GM12801 (cell line): ENCODE data around the gene C11orf98.

Experiments
- CTCF ChIP-seq: IDR thresholded peaks from one replicate; pipeline ENCODE4 v1.5.1; 2011; ENCODE audit warnings: control low read depth; ENCODE audit not compliant: insufficient read length; ENCODE audit errors: extremely low read depth

Gene C11orf98

DNA sequence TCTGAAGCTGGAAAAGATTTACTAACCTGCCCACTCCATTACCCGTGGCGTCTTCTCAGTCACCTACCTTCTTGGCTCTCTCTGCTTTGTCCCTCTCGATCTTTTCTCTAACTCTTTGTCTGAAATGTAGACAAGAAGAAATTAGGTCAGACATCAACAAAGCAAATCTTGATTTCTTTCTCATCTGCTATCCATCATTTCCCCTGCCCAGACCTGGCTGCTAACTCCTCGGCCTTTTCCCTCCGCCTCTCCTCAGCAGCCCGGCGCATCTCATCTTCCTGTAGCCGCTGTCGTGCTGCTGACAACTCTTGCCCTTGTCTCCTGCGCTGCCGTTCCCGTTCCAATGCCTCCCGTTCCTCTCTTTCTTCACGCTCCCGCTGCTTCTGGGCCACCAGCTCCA is 12.7 kb upstream of the C11orf98 start:
- TF ChIP-seq CTCF, result no peak

- TF ChIP-seq CTCF, result no peak
These were observed 12.1 kb upstream of the C11orf98 start for GRCh38 chr11:62677156-62677555.

DNA sequence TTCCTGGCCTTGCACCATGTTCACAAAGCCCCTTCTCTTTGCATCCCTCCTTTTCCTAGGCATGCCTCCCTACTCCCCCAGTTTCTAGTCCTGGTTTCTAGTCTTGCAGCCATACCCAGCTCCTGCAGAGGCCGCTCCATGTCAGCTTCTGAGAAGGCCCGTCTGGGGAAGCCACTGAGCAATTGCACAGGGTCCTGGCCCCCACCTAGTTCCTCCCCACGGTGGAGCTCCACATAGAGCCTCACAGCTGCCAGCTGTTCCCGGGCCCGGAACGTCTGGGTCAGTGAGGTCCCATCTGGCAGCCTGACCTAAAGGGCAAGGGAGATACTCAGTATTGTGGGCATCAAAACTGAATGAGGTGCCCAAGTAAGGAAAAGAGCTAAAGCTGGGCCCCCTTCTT is 11.7 kb upstream of the C11orf98 start:
- TF ChIP-seq CTCF, result no peak

GRCh38 chr11:62673196-62673525 is 8.2 kb upstream of the C11orf98 start:
- no peak for TF ChIP-seq CTCF

- no peak for TF ChIP-seq CTCF
These were observed 6.8 kb upstream of the C11orf98 start, which contains the start of the genes LBHD1 and UQCC3 for GRCh38 chr11:62671608-62672389. Gene LBHD1, minus strand, starts transcription at chr11:62672267. Its CDS starts 2,236 bp downstream, at chr11:62670031. Gene UQCC3, plus strand, starts transcription at chr11:62671673. Its CDS starts 73 bp downstream, at chr11:62671746.

- no peak for TF ChIP-seq CTCF
These were observed 6.2 kb upstream of the C11orf98 start for GRCh38 chr11:62671236-62671607.

DNA sequence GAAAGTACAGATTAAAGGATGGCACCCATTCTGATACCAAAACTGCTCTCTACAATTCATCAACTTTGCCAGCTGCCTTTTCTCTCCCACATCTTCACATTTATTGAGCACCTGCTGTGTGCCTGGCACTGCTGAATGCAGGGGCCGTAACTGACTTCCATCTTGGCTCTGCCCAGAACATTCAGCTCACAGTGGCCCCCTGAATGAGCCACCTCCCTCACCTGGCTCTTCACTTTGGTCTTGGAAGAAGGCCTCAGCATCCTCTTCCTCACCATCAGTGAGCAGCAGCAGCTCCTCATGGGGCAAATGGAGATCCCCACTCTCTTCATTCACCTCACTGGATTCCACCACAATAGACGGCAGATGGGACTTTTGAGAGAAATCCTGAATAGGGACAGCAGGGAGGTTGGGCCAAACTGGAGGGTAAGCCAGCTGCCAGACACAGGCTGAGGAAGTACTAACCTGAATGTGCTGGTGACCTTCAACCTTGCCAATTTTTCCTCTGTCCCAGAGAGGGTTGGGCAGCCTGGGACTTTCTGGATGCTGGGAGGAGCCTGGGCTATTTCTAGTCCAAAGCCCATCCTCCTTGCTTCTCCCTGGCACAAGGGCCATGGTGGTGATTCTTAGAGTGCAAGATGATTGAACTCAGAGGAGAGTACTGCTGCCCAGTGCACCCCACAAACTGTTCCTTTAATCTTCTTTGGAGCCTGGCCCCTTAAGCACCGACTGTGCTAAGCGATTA is 4.6 kb upstream of the C11orf98 start:
- TF ChIP-seq CTCF, result no peak
